HG03469 (cell line): ENCODE measurements around the gene ZNF638.
"Not testable (repeated sequence)": the region's sequence is repeated elsewhere in the genome, so short reads cannot be mapped to it uniquely, and the experiment has no call there.

Experiments used
- ATAC-seq: cut with Tn5 transposase; IDR thresholded peaks from one replicate; pipeline ENCODE4 v1.9.1; 2021; ENCODE audit warnings: mild to moderate bottlenecking, moderate library complexity, moderate number of reproducible peaks; ENCODE audit not compliant: unreplicated experiment

Gene ZNF638

DNA sequence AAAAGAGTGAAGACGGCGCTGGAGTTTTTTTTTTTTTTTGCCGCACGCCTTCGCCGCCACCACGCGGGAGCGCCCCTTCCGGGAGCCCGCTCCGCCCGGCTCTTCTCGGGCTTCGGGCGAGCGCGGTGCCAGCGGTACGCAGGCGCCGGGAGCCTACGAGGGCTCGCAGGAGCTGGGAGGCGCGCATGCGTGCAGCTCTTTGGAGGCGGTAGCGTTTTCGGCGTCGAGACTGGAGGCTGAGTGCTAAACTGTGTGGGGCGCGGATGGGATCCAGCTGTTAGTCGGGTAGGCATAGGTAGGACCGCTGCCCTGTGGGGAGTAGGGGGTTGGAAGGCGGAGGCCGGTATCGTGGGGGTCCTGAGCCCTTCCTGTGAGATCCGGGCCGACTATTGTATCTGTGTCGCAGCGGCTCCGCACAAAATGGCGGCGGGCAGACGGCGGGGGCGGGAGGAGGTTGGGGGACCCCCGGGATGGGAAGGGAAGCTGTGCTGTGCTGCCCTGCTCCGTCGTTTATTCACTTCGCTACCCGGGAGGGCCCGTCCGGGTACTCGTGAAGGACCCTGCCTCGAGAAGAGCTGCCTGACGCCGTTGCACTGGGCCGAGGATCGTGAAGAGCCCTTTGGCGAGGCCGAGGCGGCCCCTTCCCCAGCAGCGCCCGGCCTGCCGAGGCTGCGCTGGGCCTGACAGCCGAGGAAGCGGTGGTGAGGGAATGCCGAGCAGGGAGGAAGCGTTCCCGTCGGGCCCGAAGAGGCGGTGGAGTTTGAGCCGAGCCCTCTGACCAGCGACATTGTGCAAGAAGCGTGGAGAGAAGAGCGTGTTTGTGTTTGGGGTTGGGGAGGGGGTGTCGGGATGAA lies at the start of gene ZNF638:
ZNF638 (plus strand) TSS at position 202 of the 854 bp plus-strand sequence. CDS start 17,173 bp downstream, outside the sequence.
- peak; percentile 92 for ATAC-seq

DNA sequence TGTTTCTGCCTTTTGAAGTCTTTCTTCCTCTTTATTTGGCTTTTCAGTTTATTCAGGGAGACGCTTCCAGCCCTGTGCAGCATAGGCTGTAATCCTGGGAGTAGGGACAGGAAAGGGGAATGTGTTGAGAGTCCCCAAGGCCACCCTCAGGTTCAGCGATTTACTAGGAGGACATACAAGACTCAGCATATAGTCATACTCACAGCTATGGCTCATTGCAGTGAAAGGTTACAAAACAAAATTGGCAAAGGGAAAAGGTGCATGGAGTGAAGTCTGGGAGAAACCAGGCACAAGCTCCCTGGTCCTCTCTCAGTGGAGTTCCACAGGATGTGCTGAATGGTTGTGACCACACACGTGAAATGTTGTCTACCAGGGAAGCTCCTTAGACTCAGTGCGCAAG lies 49.6 kb upstream of the ZNF638 start:
- no peak for ATAC-seq

GRCh38 chr2:71282493-71282892 lies 49.1 kb upstream of the ZNF638 start:
- no peak for ATAC-seq

DNA sequence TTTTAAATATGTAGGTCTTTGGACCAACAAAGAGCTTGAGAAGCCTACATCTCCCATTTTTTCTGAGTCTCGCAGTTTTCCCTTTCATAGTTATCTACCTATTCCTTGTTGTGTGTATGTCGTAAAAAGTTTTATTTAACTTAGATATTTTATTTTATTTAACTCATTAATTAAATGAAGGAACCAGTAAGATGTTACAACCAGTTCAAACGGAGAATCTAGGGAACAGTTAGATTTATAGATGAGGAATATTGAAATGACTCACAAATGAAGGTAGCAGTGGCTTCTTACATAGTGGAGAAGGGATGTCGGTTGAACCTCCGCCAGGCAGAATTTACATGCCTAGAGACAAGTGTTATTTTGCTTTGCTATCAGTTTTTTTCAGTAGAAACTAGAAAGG lies 48.5 kb upstream of the ZNF638 start:
- ATAC-seq: no peak

- ATAC-seq: no peak
These were observed 45.9 kb upstream of the ZNF638 start for GRCh38 chr2:71285706-71286105.

GRCh38 chr2:71291398-71291797 lies 40.2 kb upstream of the ZNF638 start:
- no peak for ATAC-seq

- no peak for ATAC-seq
These were observed 39.4 kb upstream of the ZNF638 start for GRCh38 chr2:71292159-71292558.

DNA sequence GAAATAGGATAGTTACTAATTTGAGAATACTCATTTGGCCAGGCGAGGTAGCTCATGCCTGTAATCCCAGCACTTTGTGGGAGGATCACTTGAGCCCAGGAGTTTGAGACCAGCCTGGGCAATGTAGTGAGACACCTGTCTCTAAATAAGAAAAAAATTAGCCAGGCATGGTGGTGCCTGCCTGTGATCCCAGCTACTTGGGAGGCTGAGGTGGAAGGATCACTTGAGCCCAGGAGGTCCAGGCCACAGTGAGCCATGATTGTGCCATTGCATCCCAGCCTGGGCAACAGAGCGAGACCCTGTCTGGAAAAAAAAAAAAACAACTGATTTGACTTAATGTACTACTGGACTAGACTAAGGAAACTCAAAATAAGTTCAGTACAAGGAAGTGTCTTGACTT lies 32.7 kb upstream of the ZNF638 start:
- no peak for ATAC-seq

GRCh38 chr2:71299507-71299906 lies 32.1 kb upstream of the ZNF638 start:
- no peak for ATAC-seq

DNA sequence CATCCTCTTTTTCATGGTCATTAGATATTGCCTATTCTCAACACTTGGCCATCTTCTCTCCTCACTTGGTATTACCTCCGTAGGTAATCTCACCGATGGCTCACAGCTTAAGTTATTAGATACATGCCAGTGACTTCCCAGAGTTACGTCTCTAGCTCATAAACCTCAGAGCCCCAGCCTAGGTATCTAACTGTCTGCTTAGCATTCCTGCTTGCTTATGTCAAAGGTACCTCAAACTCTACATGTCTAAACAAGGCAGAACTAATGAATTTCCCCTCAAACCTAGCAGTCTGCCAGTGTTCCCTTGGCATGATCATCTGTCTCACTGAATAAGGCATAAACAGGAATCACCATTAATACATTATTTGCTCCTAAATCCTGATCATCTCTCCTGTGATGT lies 27.7 kb upstream of the ZNF638 start:
- no peak for ATAC-seq

DNA sequence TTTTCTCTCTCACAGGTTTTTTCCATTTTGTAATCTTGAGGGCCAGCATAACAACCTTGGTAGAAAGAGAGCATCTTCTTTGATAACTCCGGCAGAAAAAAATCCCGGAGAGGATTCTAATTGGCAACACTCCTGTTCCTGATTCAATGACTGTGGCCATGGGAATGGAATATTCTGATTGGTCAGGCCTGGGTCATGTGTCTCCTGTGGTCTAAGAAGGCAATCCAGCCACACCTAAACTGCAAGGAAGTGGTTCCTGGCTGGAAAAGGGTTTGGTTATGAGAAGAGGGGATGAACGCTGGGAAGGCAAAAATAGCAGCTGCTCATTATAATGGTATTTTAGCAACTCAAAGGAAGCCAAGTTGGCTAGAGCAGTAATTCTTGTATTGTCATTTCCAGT lies 24.8 kb upstream of the ZNF638 start:
- ATAC-seq: no peak

GRCh38 chr2:71313016-71313766 lies 18.4 kb upstream of the ZNF638 start:
- no peak for ATAC-seq

GRCh38 chr2:71317060-71317459 lies 14.5 kb upstream of the ZNF638 start:
- ATAC-seq: no peak

GRCh38 chr2:71317900-71318299 lies 13.7 kb upstream of the ZNF638 start:
- not testable (repeated sequence) for ATAC-seq

- no peak for ATAC-seq
These were observed 8.2 kb upstream of the ZNF638 start for GRCh38 chr2:71323386-71323785.

- ATAC-seq: no peak
These were observed 4.6 kb upstream of the ZNF638 start for GRCh38 chr2:71326968-71327367.

- ATAC-seq: no peak
These were observed 3.7 kb upstream of the ZNF638 start for GRCh38 chr2:71327916-71328315.

DNA sequence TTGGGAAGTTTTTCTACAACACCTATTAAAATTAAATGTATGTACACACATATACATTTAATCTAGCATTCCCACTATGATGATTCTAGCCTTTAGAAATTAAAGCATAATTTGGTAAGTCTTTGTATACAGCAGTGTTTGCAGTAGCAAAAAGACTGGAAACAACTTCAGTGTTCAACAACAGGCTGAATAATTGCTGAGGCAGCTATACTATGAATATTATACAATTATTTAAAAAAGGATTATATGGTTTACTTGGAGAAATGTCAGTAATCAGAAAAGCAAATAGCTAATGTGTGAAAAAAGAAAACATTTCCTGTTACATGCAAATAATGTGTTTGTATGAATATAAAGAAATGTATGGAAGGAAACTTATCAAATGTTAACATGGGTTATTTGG lies 1.4 kb upstream of the ZNF638 start:
- no peak for ATAC-seq

GRCh38 chr2:71330585-71331330 lies 824 bp upstream of the ZNF638 start:
- ATAC-seq: no peak

DNA sequence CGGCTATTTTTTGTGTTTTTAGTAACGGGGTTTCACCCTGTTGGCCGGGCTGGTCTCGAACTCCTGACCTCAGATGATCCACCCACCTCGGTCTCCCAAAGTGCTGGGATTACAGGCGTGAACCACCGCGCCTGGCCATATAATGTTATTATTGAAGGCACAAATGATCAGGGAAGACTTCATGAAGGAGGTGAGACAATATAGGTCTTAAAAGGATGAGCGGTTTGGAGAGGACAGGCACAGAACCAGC lies 326 bp upstream of the ZNF638 start:
- ATAC-seq: not testable (repeated sequence)

DNA sequence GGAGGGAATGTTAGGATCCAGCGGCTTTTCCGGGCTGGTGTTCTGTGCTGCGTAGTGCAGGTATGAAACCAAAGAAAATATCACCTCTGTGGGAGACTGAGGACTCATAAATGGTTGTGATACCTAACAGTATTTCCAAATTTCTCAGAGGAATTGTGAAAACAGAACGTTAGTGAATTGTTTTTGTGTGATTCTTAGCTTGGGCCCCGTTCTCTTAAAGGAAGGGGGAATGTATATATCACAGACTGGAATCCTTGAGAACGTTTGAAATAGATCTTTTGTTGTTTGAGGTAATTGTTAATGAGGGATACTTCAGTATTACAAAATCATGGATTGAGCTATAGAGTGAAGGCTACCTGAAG lies 834 bp downstream of the ZNF638 start:
- ATAC-seq: no peak

GRCh38 chr2:71333619-71334018 lies 2.0 kb downstream of the ZNF638 start:
- ATAC-seq: no peak
